ENCODE measurements around the gene PASD1.

PASD1 gene

DNA sequence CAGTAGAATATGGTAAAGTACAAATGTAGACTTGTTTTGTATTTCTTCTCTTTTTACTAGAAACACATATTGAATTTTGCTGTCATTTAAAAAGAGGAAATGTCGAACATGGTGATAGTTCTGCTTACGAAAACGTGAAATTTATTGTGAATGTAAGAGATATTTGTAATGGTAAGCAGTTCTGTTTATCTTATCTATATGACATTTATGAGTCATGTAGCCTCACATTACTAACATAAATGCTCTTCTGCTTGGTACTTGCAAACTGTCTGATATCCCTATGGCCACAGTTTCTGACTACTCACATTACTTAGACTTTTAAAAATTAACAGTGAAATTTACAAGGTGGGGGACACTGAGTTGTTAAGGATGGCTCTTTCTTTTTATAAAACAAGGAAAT lies 57.9 kb downstream of the PASD1 start:
- no peaks in the 10 kb centered on the region for H3K27me3 ChIP-seq (ENCODE audit: insufficient read depth, low read depth, severe bottlenecking)
- no peak overlapping the region for H3K27ac ChIP-seq
- no peaks in the 10 kb centered on the region for H3K36me3 ChIP-seq
- no peak for DNase-seq
- no peaks in the 10 kb centered on the region for H3K9me3 ChIP-seq (ENCODE audit: severe bottlenecking)
- H3K4me3 ChIP-seq (ENCODE audit: low read depth, low read length): no peak overlapping the region
- TF ChIP-seq, protein P1, sequence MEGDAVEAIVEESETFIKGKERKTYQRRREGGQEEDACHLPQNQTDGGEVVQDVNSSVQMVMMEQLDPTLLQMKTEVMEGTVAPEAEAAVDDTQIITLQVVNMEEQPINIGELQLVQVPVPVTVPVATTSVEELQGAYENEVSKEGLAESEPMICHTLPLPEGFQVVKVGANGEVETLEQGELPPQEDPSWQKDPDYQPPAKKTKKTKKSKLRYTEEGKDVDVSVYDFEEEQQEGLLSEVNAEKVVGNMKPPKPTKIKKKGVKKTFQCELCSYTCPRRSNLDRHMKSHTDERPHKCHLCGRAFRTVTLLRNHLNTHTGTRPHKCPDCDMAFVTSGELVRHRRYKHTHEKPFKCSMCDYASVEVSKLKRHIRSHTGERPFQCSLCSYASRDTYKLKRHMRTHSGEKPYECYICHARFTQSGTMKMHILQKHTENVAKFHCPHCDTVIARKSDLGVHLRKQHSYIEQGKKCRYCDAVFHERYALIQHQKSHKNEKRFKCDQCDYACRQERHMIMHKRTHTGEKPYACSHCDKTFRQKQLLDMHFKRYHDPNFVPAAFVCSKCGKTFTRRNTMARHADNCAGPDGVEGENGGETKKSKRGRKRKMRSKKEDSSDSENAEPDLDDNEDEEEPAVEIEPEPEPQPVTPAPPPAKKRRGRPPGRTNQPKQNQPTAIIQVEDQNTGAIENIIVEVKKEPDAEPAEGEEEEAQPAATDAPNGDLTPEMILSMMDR (IDR thresholded peaks at IDR 0.05; ENCODE audit: low read depth, low read length): no peak

DNA sequence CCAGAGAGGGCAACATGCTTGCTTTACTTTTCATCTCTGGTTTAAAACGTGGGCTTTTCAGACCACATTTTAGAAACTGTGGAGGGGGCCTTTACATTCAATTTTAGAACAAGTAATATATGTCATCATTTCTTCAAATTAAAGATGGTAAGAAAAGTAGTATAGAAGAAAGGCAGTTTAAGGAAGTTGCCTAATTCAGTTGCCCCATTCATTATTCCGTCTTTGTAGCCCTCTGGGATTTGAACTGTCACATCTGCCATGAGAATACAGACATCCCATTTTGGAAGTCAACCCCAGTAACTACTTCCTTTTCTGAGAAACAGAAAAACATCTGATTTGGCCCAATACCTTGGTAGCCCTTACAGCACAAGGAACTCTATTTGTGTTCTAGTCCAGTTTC lies 61.2 kb downstream of the PASD1 start:
- Histone ChIP-seq H3K27ac (no peak overlapping the region), H3K27me3 (ENCODE audit: insufficient read depth, low read depth, severe bottlenecking) (peaks cover 2% of the 10 kb centered on the region)
- TF ChIP-seq, protein P1 (IDR thresholded peaks at IDR 0.05; ENCODE audit: low read depth, low read length): no peak

DNA sequence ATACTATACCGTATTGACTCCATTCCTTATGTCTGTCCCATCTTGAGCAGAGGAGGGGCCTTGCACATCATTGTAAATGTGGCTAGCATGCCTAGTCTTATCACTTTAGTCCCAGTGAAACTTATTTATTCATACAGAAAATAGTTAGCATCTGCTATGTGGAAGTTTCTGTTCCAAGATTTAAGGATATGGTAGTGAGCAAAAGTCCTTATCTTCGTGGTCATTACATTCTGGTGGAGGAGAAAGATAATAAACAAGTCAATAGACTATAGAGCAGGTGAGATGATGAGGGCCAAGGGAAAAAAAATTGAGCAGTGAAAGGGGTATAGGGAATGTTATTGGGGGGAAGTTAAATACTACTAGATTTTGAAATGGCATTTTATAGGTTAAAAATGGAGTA lies 68.3 kb downstream of the PASD1 start:
- H3K27ac ChIP-seq: no peak overlapping the region
- H3K36me3 ChIP-seq: no peaks in the 10 kb centered on the region
- TF ChIP-seq, protein P1 (IDR thresholded peaks at IDR 0.05; ENCODE audit: low read depth, low read length): no peak
- peaks cover 2% of the 10 kb centered on the region for H3K27me3 ChIP-seq (ENCODE audit: insufficient read depth, low read depth, severe bottlenecking)
- H3K9me3 ChIP-seq (ENCODE audit: severe bottlenecking): peaks cover 5% of the 10 kb centered on the region
- H3K4me3 ChIP-seq (ENCODE audit: low read depth, low read length): no peak overlapping the region
- no peak for DNase-seq

More for the DNA sequence above, 61.2 kb downstream of the PASD1 start:
- Histone ChIP-seq H3K4me3 (ENCODE audit: low read depth, low read length) (no peak overlapping the region), H3K9me3 (ENCODE audit: severe bottlenecking) (peaks cover 5% of the 10 kb centered on the region), H3K36me3 (no peaks in the 10 kb centered on the region)
- DNase-seq: no peak

DNA sequence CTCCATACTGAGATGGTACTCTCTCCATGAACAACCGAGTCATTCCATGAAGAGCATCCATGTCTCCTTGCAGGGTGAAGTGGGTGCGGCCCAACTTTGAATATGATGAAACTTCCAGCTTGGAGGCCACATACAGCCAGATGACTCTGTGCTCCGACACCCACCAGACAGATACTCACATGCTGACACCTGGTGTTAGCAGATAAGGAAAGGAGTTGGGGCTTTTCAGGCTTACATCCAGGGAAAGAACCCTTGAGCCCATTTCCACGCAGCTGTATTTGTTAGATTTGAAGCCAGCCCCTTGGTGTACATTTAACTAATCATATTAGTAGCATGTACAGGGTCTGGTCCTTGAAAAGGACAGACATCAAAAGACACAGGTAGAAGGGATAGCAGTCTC lies 69.7 kb downstream of the PASD1 start:
- Histone ChIP-seq H3K9me3 (ENCODE audit: severe bottlenecking) (peaks cover 4% of the 10 kb centered on the region), H3K36me3 (no peaks in the 10 kb centered on the region), H3K4me3 (ENCODE audit: low read depth, low read length) (no peak overlapping the region), H3K27me3 (ENCODE audit: insufficient read depth, low read depth, severe bottlenecking) (peaks cover 2% of the 10 kb centered on the region), H3K27ac (no peak overlapping the region)
- TF ChIP-seq, protein P1 (IDR thresholded peaks at IDR 0.05; ENCODE audit: low read depth, low read length): peak; percentile 43; the same call in 1 of the 2 replicates
- peak; percentile 48 for DNase-seq

DNA sequence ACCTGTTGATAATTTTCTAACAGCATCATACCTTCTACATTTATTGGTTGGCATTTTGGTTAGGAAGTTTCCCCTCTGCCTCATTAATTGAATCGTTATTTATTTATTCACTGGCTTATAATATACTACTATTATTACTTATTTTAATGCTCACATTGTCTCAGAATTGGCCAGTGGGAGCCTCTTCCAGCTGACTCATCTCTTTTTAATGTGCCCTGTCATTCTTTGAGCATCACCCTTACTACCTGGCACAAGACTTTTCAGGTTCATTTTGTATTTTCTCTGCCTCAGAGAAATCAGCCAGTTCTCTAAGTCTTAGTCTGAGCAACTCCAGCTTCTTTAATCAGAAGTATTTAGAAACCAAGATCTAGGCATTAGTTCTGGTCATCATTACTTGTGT lies 71.5 kb downstream of the PASD1 start:
- no peak overlapping the region for H3K27ac ChIP-seq
- H3K4me3 ChIP-seq (ENCODE audit: low read depth, low read length): no peak overlapping the region
- TF ChIP-seq, protein P1 (IDR thresholded peaks at IDR 0.05; ENCODE audit: low read depth, low read length): no peak
- H3K27me3 ChIP-seq (ENCODE audit: insufficient read depth, low read depth, severe bottlenecking): peaks cover 4% of the 10 kb centered on the region
- no peak for DNase-seq
- no peaks in the 10 kb centered on the region for H3K9me3 ChIP-seq (ENCODE audit: severe bottlenecking)
- H3K36me3 ChIP-seq: no peaks in the 10 kb centered on the region

DNA sequence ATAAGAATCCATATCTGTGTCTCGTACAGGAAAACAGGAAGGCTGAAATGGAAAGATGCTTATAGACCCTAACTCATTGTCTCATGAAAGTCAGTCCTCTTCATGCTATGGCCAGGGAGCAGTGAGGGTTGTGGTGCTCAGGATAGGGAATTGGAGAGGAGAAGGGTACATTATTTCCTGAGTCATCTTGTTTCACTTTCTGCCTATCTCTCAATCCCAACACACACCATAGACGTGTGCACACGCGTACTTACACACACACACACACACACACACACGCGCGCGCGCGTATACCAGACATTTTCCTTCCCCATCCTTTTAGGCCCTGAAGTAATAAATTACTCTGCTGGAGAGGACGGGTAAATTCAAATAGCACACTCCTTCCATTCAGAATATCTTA lies 78.1 kb downstream of the PASD1 start:
- DNase-seq: no peak
- no peak overlapping the region for H3K4me3 ChIP-seq (ENCODE audit: low read depth, low read length)
- TF ChIP-seq, protein P1 (IDR thresholded peaks at IDR 0.05; ENCODE audit: low read depth, low read length): no peak
- H3K9me3 ChIP-seq (ENCODE audit: severe bottlenecking): no peaks in the 10 kb centered on the region
- no peaks in the 10 kb centered on the region for H3K36me3 ChIP-seq
- H3K27ac ChIP-seq: no peak overlapping the region
- peaks cover 11% of the 10 kb centered on the region for H3K27me3 ChIP-seq (ENCODE audit: insufficient read depth, low read depth, severe bottlenecking)
